22Rv1 (cell line): ENCODE results near the gene SPTBN1.

ENCODE experiments used
- ZFX ChIP-seq: fragments of 450-650 bp; IDR thresholded peaks from 2 replicates; pipeline ENCODE4 v1.6.1; 2017; ENCODE audit warnings: antibody characterized with exemption, borderline replicate concordance
- TF ChIP-seq, protein P1 (sequence below): fragments of 450-650 bp; IDR thresholded peaks from 2 replicates; pipeline ENCODE4 v1.5.1; 2017; ENCODE audit warnings: mild to moderate bottlenecking

DNA sequence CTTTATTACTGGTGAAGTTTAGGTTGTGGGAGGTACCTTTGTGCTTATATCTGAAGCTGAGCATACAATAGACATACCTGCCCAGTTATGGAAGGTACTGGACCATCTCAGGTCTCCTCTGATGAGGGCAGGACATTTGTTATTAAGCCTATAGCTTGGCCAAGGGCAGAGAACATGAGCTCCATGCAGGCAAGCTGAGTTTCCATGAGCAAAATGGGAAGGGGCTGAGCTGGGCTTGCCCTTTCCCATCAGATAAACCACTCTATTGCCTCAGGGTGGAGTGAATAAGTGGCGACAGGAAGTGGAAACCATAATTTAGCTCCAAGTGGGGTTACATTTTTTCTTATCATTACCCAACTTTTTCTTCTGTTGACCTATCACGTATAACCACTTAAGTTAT is 227.5 kb downstream of the SPTBN1 start:
- TF ChIP-seq, protein P1, sequence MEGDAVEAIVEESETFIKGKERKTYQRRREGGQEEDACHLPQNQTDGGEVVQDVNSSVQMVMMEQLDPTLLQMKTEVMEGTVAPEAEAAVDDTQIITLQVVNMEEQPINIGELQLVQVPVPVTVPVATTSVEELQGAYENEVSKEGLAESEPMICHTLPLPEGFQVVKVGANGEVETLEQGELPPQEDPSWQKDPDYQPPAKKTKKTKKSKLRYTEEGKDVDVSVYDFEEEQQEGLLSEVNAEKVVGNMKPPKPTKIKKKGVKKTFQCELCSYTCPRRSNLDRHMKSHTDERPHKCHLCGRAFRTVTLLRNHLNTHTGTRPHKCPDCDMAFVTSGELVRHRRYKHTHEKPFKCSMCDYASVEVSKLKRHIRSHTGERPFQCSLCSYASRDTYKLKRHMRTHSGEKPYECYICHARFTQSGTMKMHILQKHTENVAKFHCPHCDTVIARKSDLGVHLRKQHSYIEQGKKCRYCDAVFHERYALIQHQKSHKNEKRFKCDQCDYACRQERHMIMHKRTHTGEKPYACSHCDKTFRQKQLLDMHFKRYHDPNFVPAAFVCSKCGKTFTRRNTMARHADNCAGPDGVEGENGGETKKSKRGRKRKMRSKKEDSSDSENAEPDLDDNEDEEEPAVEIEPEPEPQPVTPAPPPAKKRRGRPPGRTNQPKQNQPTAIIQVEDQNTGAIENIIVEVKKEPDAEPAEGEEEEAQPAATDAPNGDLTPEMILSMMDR, result no peak
- TF ChIP-seq ZFX, result no peak
